ENCODE data around the gene TLR8. TPM values are rescaled to one million over a fixed set of nuclear protein-coding genes. Genes with fewer than 3 reads are reported as not detected.

TLR8 gene
- total RNA-seq, 3 donors from 2014 or later: not detected

Other genes starting within 250 kb of the TLR8 start
- 10 to 100 TPM; 71.7 to 84.8 (median 74.2) TPM for gene PRPS2, start 115.2 kb upstream of the TLR8 start, total RNA-seq
- under 1 TPM in 1 of 3 donors, not detected in 2; 0.24 TPM for gene TLR7, start 39.5 kb upstream of the TLR8 start, total RNA-seq
- gene TMSB4X, start 68.5 kb downstream of the TLR8 start, total RNA-seq: 1,000 to 10,000 TPM; 1,344 to 1,576 (median 1,475) TPM
- gene FAM9C, start 138.0 kb downstream of the TLR8 start, total RNA-seq: not detected

Data from activated T-cell treated with anti-CD3 and anti-CD28 coated beads, Interleukin-2, amount 50 U/mL, for 4 hours (primary cell).